ENCODE data around the gene NCS1.

- TF ChIP-seq, protein P1, sequence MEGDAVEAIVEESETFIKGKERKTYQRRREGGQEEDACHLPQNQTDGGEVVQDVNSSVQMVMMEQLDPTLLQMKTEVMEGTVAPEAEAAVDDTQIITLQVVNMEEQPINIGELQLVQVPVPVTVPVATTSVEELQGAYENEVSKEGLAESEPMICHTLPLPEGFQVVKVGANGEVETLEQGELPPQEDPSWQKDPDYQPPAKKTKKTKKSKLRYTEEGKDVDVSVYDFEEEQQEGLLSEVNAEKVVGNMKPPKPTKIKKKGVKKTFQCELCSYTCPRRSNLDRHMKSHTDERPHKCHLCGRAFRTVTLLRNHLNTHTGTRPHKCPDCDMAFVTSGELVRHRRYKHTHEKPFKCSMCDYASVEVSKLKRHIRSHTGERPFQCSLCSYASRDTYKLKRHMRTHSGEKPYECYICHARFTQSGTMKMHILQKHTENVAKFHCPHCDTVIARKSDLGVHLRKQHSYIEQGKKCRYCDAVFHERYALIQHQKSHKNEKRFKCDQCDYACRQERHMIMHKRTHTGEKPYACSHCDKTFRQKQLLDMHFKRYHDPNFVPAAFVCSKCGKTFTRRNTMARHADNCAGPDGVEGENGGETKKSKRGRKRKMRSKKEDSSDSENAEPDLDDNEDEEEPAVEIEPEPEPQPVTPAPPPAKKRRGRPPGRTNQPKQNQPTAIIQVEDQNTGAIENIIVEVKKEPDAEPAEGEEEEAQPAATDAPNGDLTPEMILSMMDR (IDR thresholded peaks at IDR 0.05) = no peak
- no peak for TF ChIP-seq POLR2AphosphoS5 (IDR thresholded peaks at IDR 0.05)
- TF ChIP-seq EP300 (IDR thresholded peaks at IDR 0.05) = no peak
Measured at GRCh38 chr9:130240410-130241197, 68.4 kb downstream of the NCS1 start.
